SJSA1 (cell line): ENCODE results near the gene PDE3A. TPM values are rescaled to one million over a fixed set of nuclear protein-coding genes. Genes with fewer than 3 reads are reported as not detected.

ENCODE experiments used
- DNase-seq, 2 experiments: peaks; one replicate each; pipeline ENCODE4 v3.0.0-alpha.2; 2015 to 2020; ENCODE audit warnings: low spot score in 2 of 2, low read depth in 1 of 2
- H3K27ac ChIP-seq: fragments of 250-450 bp; sonication (Bioruptor Pico); 2 replicates; pipeline ENCODE4 v1.5.1; 2020; ENCODE audit warnings: mild to moderate bottlenecking, moderate library complexity
- H3K27me3 ChIP-seq: fragments of 250-450 bp; sonication (Bioruptor Pico); replicated peaks from 2 replicates; pipeline ENCODE4 v1.5.1; 2020; ENCODE audit warnings: mild to moderate bottlenecking, moderate library complexity
- H3K36me3 ChIP-seq: fragments of 250-450 bp; sonication (Bioruptor Pico); 2 replicates; pipeline ENCODE4 v1.5.1; 2020; ENCODE audit warnings: mild to moderate bottlenecking
- H3K4me1 ChIP-seq: fragments of 250-450 bp; sonication (Bioruptor Pico); replicated peaks from 2 replicates; pipeline ENCODE4 v1.6.1; 2021; ENCODE audit warnings: mild to moderate bottlenecking
- H3K4me3 ChIP-seq: fragments of 250-450 bp; sonication (Bioruptor Pico); 2 replicates; pipeline ENCODE4 v1.5.1; 2020; ENCODE audit warnings: mild to moderate bottlenecking
- H3K9me3 ChIP-seq: fragments of 250-450 bp; sonication (Bioruptor Pico); replicated peaks from 2 replicates; pipeline ENCODE4 v1.5.1; 2020; ENCODE audit warnings: mild to moderate bottlenecking
- total RNA-seq: library from RNA; depleted of rRNA; stranded (reverse); fragments of >200 nt; shearing (Covaris generic); gene quantifications from 2 replicates; pipeline ENCODE4 v1.2.3, GENCODE V29; 2014

Gene PDE3A
- total RNA-seq, 1 experiment from 2014 or later, result 0.13 TPM

GRCh38 chr12:20420557-20420956 is 52.2 kb downstream of the PDE3A start:
- Histone ChIP-seq H3K36me3 (no peaks in the 10 kb centered on the region), H3K4me3 (no peak overlapping the region), H3K27me3 (no peaks in the 10 kb centered on the region), H3K4me1 (no peaks in the 10 kb centered on the region), H3K27ac (no peak overlapping the region), H3K9me3 (no peaks in the 10 kb centered on the region)
- DNase-seq, result no peak

- no peaks in the 10 kb centered on the region for H3K36me3 ChIP-seq
- DNase-seq, result no peak
- no peak overlapping the region for H3K27ac ChIP-seq
- H3K27me3 ChIP-seq, result no peaks in the 10 kb centered on the region
- no peaks in the 10 kb centered on the region for H3K4me1 ChIP-seq
- H3K9me3 ChIP-seq, result no peaks in the 10 kb centered on the region
- H3K4me3 ChIP-seq, result no peak overlapping the region
These were observed 53.1 kb downstream of the PDE3A start for GRCh38 chr12:20421421-20421820.

GRCh38 chr12:20423557-20423956 is 55.2 kb downstream of the PDE3A start:
- Histone ChIP-seq H3K27ac (no peak overlapping the region), H3K36me3 (no peaks in the 10 kb centered on the region), H3K27me3 (no peaks in the 10 kb centered on the region), H3K9me3 (no peaks in the 10 kb centered on the region), H3K4me3 (no peak overlapping the region), H3K4me1 (no peaks in the 10 kb centered on the region)
- DNase-seq, result no peak

- no peaks in the 10 kb centered on the region for H3K36me3 ChIP-seq
- H3K4me1 ChIP-seq, result no peaks in the 10 kb centered on the region
- H3K4me3 ChIP-seq, result no peak overlapping the region
- no peak overlapping the region for H3K27ac ChIP-seq
- no peaks in the 10 kb centered on the region for H3K9me3 ChIP-seq
- no peak for DNase-seq
- H3K27me3 ChIP-seq, result no peaks in the 10 kb centered on the region
These were observed 56.5 kb downstream of the PDE3A start for GRCh38 chr12:20424841-20425240.

- H3K4me3 ChIP-seq, result no peak overlapping the region
- H3K36me3 ChIP-seq, result no peaks in the 10 kb centered on the region
- no peaks in the 10 kb centered on the region for H3K4me1 ChIP-seq
- no peak for DNase-seq
- H3K9me3 ChIP-seq, result no peaks in the 10 kb centered on the region
- no peak overlapping the region for H3K27ac ChIP-seq
- no peaks in the 10 kb centered on the region for H3K27me3 ChIP-seq
These were observed 57.9 kb downstream of the PDE3A start for GRCh38 chr12:20426191-20426590.

- H3K4me3 ChIP-seq, result no peak overlapping the region
- no peaks in the 10 kb centered on the region for H3K27me3 ChIP-seq
- H3K9me3 ChIP-seq, result no peaks in the 10 kb centered on the region
- no peaks in the 10 kb centered on the region for H3K4me1 ChIP-seq
- no peak for DNase-seq
- no peak overlapping the region for H3K27ac ChIP-seq
- no peaks in the 10 kb centered on the region for H3K36me3 ChIP-seq
These were observed 58.6 kb downstream of the PDE3A start for GRCh38 chr12:20426957-20427356.

GRCh38 chr12:20429852-20430251 is 61.5 kb downstream of the PDE3A start:
- H3K4me3 ChIP-seq, result no peak overlapping the region
- H3K4me1 ChIP-seq, result no peaks in the 10 kb centered on the region
- H3K27ac ChIP-seq, result no peak overlapping the region
- H3K9me3 ChIP-seq, result no peaks in the 10 kb centered on the region
- DNase-seq, result no peak
- no peaks in the 10 kb centered on the region for H3K27me3 ChIP-seq
- no peaks in the 10 kb centered on the region for H3K36me3 ChIP-seq

- DNase-seq, result no peak
- H3K27me3 ChIP-seq, result no peaks in the 10 kb centered on the region
- H3K4me3 ChIP-seq, result no peak overlapping the region
- H3K4me1 ChIP-seq, result no peaks in the 10 kb centered on the region
- no peaks in the 10 kb centered on the region for H3K36me3 ChIP-seq
- no peaks in the 10 kb centered on the region for H3K9me3 ChIP-seq
- H3K27ac ChIP-seq, result no peak overlapping the region
These were observed 64.0 kb downstream of the PDE3A start for GRCh38 chr12:20432290-20432689.

GRCh38 chr12:20434996-20435395 is 66.7 kb downstream of the PDE3A start:
- DNase-seq, result no peak

GRCh38 chr12:20436316-20436715 is 68.0 kb downstream of the PDE3A start:
- H3K36me3 ChIP-seq, result no peaks in the 10 kb centered on the region
- H3K27ac ChIP-seq, result no peak overlapping the region
- no peaks in the 10 kb centered on the region for H3K27me3 ChIP-seq
- H3K9me3 ChIP-seq, result no peaks in the 10 kb centered on the region
- H3K4me1 ChIP-seq, result no peaks in the 10 kb centered on the region
- DNase-seq, result no peak
- H3K4me3 ChIP-seq, result no peak overlapping the region

More at GRCh38 chr12:20434996-20435395, 66.7 kb downstream of the PDE3A start:
- H3K4me1 ChIP-seq, result no peaks in the 10 kb centered on the region
- H3K27ac ChIP-seq, result no peak overlapping the region
- no peaks in the 10 kb centered on the region for H3K27me3 ChIP-seq
- no peak overlapping the region for H3K4me3 ChIP-seq
- no peaks in the 10 kb centered on the region for H3K36me3 ChIP-seq
- H3K9me3 ChIP-seq, result no peaks in the 10 kb centered on the region

GRCh38 chr12:20438299-20438779 is 70.0 kb downstream of the PDE3A start:
- DNase-seq, result no peak
- H3K4me1 ChIP-seq, result no peaks in the 10 kb centered on the region
- H3K9me3 ChIP-seq, result no peaks in the 10 kb centered on the region
- H3K27ac ChIP-seq, result no peak overlapping the region
- H3K27me3 ChIP-seq, result no peaks in the 10 kb centered on the region
- H3K4me3 ChIP-seq, result no peak overlapping the region
- H3K36me3 ChIP-seq, result no peaks in the 10 kb centered on the region

- Histone ChIP-seq H3K27ac (no peak overlapping the region), H3K4me3 (no peak overlapping the region), H3K9me3 (no peaks in the 10 kb centered on the region), H3K36me3 (no peaks in the 10 kb centered on the region), H3K4me1 (no peaks in the 10 kb centered on the region), H3K27me3 (no peaks in the 10 kb centered on the region)
- DNase-seq, result no peak
These were observed 71.3 kb downstream of the PDE3A start for GRCh38 chr12:20439626-20440025.

- Histone ChIP-seq H3K27me3 (no peaks in the 10 kb centered on the region), H3K9me3 (no peaks in the 10 kb centered on the region), H3K27ac (no peak overlapping the region), H3K4me1 (no peaks in the 10 kb centered on the region), H3K4me3 (no peak overlapping the region), H3K36me3 (no peaks in the 10 kb centered on the region)
- DNase-seq, result no peak
These were observed 72.1 kb downstream of the PDE3A start for GRCh38 chr12:20440408-20440807.

- DNase-seq, result no peak
- no peak overlapping the region for H3K27ac ChIP-seq
- no peaks in the 10 kb centered on the region for H3K27me3 ChIP-seq
- H3K36me3 ChIP-seq, result no peaks in the 10 kb centered on the region
- no peaks in the 10 kb centered on the region for H3K9me3 ChIP-seq
- no peak overlapping the region for H3K4me3 ChIP-seq
- H3K4me1 ChIP-seq, result no peaks in the 10 kb centered on the region
These were observed 74.0 kb downstream of the PDE3A start for GRCh38 chr12:20442322-20442721.

- DNase-seq, result no peak
- no peaks in the 10 kb centered on the region for H3K9me3 ChIP-seq
- H3K27ac ChIP-seq, result no peak overlapping the region
- H3K4me3 ChIP-seq, result no peak overlapping the region
- no peaks in the 10 kb centered on the region for H3K4me1 ChIP-seq
- no peaks in the 10 kb centered on the region for H3K36me3 ChIP-seq
- H3K27me3 ChIP-seq, result no peaks in the 10 kb centered on the region
These were observed 74.9 kb downstream of the PDE3A start for GRCh38 chr12:20443255-20443654.
